Measurements from ENCODE around the gene TMEM52. TPM values are rescaled to one million over a fixed set of nuclear protein-coding genes. Genes with fewer than 3 reads are reported as not detected.
A peak's percentile ranks its signal among the peaks of the same experiment; 100 is the strongest.

The TMEM52 gene
- total and polyA plus RNA-seq, 9 of the 15 experiments (the other 6 are each of a cell fraction or from before 2014, with no cell fraction given) = 0.37 to 22.5 (median 6.8) TPM

- TF ChIP-seq ZEB2 (IDR thresholded peaks at IDR 0.05) = peak; percentile 45; the same call in 1 of the 2 replicates
- TF ChIP-seq ZBED1 (IDR thresholded peaks at IDR 0.05) = no peak
- peak; percentile 81 for TF ChIP-seq MTA3 (IDR thresholded peaks at IDR 0.05; ENCODE audit: borderline replicate concordance)
- TF ChIP-seq, protein P1, sequence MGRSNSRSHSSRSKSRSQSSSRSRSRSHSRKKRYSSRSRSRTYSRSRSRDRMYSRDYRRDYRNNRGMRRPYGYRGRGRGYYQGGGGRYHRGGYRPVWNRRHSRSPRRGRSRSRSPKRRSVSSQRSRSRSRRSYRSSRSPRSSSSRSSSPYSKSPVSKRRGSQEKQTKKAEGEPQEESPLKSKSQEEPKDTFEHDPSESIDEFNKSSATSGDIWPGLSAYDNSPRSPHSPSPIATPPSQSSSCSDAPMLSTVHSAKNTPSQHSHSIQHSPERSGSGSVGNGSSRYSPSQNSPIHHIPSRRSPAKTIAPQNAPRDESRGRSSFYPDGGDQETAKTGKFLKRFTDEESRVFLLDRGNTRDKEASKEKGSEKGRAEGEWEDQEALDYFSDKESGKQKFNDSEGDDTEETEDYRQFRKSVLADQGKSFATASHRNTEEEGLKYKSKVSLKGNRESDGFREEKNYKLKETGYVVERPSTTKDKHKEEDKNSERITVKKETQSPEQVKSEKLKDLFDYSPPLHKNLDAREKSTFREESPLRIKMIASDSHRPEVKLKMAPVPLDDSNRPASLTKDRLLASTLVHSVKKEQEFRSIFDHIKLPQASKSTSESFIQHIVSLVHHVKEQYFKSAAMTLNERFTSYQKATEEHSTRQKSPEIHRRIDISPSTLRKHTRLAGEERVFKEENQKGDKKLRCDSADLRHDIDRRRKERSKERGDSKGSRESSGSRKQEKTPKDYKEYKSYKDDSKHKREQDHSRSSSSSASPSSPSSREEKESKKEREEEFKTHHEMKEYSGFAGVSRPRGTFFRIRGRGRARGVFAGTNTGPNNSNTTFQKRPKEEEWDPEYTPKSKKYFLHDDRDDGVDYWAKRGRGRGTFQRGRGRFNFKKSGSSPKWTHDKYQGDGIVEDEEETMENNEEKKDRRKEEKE (IDR thresholded peaks at IDR 0.05; ENCODE audit: borderline replicate concordance in 1 of 2, control insufficient read depth in 1 of 2, low read depth in 2 of 2, low read length in 1 of 2) = no peak
- TF ChIP-seq ZNF174 (CRISPR knock-in tag; IDR thresholded peaks at IDR 0.05) = no peak
- TF ChIP-seq SAP30 (IDR thresholded peaks at IDR 0.05; ENCODE audit: borderline replicate concordance, insufficient read depth, low read depth, low read length, poor library complexity, severe bottlenecking) = peak; percentile 52
- peak; percentile 90 for TF ChIP-seq CTCFL (IDR thresholded peaks at IDR 0.05; ENCODE audit: borderline replicate concordance, insufficient read depth, low read depth, low read length, poor library complexity, severe bottlenecking)
- no peak for TF ChIP-seq ZNF384 (IDR thresholded peaks at IDR 0.05; ENCODE audit: low read depth, low read length)
- TF ChIP-seq ZNF41 (CRISPR knock-in tag; conservative IDR thresholded peaks at IDR 0.05) = no peak
- peak; percentile 42 for TF ChIP-seq TAF1 (IDR thresholded peaks at IDR 0.05; ENCODE audit: control insufficient read depth, extremely low read depth, insufficient read depth, low read length, severe bottlenecking)
- peak; percentile 47 for TF ChIP-seq NFIC (IDR thresholded peaks at IDR 0.05)
- no peak for TF ChIP-seq MEF2D (tag; conservative IDR thresholded peaks at IDR 0.05; ENCODE audit: low read depth)
- TF ChIP-seq ZNF77 (CRISPR knock-in tag; IDR thresholded peaks at IDR 0.05) = 0 out of 2 replicates have a peak, but pooled peaks have one; percentile 55
- no peak for TF ChIP-seq ZNF121 (CRISPR knock-in tag; conservative IDR thresholded peaks at IDR 0.05)
- TF ChIP-seq KDM4B (IDR thresholded peaks at IDR 0.05; ENCODE audit: borderline replicate concordance in 2 of 2, low read depth in 1 of 2) = no peak
- TF ChIP-seq JUN (IDR thresholded peaks at IDR 0.05; ENCODE audit: borderline replicate concordance, low read depth, low read length) = no peak
- TF ChIP-seq JUN (CRISPR knock-in tag; IDR thresholded peaks at IDR 0.05; ENCODE audit: borderline replicate concordance) = peak; percentile 77; the same call in 1 of the 2 replicates
- TF ChIP-seq SP1 (CRISPR knock-in tag; IDR thresholded peaks at IDR 0.05) = no peak
- no peak for TF ChIP-seq NFYB (IDR thresholded peaks at IDR 0.05; ENCODE audit: extremely low read depth, insufficient read length)
- TF ChIP-seq FOXK1 (CRISPR knock-in tag; IDR thresholded peaks at IDR 0.05; ENCODE audit: borderline replicate concordance) = no peak
- no peak for TF ChIP-seq HES1 (IDR thresholded peaks at IDR 0.05; ENCODE audit: low read depth)
- TF ChIP-seq PCBP2 (IDR thresholded peaks at IDR 0.05; ENCODE audit: low read depth, low read length, poor library complexity, severe bottlenecking) = no peak
Observed at GRCh38 chr1:1918901-1919303, at the start of gene TMEM52 (continued).

Data from K562 (cell line).